ENCODE data around the gene CTAGE15.
"Not testable (repeated sequence)": the region's sequence is repeated elsewhere in the genome, so short reads cannot be mapped to it uniquely, and the experiment has no call there.

DNA sequence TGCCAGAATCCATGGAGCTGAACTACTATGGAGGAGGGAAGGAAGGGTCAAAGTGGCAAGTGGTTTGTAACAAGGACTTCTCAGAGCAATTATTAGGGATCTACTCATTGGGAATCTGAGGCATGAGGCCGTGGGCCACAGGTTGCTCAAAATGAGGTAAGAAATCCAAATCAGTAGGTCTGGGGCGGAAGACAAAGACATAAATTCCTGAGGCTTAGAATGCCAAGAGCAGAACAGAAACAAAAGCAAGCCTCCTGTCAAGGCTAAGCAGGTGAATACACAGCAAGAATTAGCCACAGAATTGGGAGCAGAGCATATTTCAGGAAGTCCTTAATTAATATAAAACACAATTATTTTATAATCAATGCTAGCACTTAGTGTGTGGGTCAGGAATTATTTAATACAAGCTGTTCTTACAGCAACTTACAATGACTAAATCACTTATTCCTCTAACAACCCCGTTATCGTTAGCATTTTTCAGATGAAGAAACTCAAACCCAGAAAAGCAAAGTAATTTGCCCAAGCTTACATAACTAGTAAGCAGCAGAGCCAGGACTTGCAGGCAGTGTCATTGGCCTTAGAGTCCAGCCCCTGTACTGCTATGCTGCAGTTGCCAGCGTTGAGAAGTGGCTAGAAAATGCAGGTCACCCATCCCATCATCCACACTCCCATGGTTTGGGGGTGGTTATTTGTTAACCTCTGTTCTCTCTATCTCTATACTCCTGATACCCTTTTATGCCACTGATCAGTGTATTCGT, 40.3 kb upstream of the CTAGE15 start:
- TF ChIP-seq, protein P1, sequence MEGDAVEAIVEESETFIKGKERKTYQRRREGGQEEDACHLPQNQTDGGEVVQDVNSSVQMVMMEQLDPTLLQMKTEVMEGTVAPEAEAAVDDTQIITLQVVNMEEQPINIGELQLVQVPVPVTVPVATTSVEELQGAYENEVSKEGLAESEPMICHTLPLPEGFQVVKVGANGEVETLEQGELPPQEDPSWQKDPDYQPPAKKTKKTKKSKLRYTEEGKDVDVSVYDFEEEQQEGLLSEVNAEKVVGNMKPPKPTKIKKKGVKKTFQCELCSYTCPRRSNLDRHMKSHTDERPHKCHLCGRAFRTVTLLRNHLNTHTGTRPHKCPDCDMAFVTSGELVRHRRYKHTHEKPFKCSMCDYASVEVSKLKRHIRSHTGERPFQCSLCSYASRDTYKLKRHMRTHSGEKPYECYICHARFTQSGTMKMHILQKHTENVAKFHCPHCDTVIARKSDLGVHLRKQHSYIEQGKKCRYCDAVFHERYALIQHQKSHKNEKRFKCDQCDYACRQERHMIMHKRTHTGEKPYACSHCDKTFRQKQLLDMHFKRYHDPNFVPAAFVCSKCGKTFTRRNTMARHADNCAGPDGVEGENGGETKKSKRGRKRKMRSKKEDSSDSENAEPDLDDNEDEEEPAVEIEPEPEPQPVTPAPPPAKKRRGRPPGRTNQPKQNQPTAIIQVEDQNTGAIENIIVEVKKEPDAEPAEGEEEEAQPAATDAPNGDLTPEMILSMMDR (conservative IDR thresholded peaks at IDR 0.05): not testable (repeated sequence)
- TF ChIP-seq EZH2 (IDR thresholded peaks at IDR 0.05; ENCODE audit: low read depth): not testable (repeated sequence)

Measured in PC-9 (cell line).